Coronary artery (tissue), 2 donors: ENCODE measurements around the gene ULK3.
A peak's percentile ranks its signal among the peaks of the same experiment; 100 is the strongest.

Source experiments
- DNase-seq: peaks from one replicate; pipeline ENCODE4 v3.0.0-alpha.2; 2017; ENCODE audit warnings: low spot score
- H3K27ac ChIP-seq, 2 donors: fragments of 200-600 bp; sonication (generic); one replicate each; pipeline ENCODE4 v1.5.1; 2016 to 2019
- H3K4me3 ChIP-seq: fragments of 200-600 bp; sonication (generic); 2 replicates; pipeline ENCODE4 v1.5.1; 2016; ENCODE audit warnings: mild to moderate bottlenecking, moderate library complexity
- CTCF ChIP-seq: fragments of 200-600 bp; sonication (generic); IDR thresholded peaks from one replicate; pipeline ENCODE4 v1.5.1; 2019; ENCODE audit warnings: antibody characterized with exemption

ULK3 gene

GRCh38 chr15:74847432-74847831, 4.5 kb upstream of the ULK3 start:
- no peak for TF ChIP-seq CTCF
- H3K27ac ChIP-seq, result no peak overlapping the region
- no peak overlapping the region for H3K4me3 ChIP-seq
- no peak for DNase-seq

GRCh38 chr15:74845581-74845980, 2.6 kb upstream of the ULK3 start:
- H3K4me3 ChIP-seq, result no peak overlapping the region
- no peak overlapping the region for H3K27ac ChIP-seq
- no peak for DNase-seq
- no peak for TF ChIP-seq CTCF

GRCh38 chr15:74845208-74845568, 2.2 kb upstream of the ULK3 start:
- no peak overlapping the region for H3K27ac ChIP-seq
- no peak overlapping the region for H3K4me3 ChIP-seq
- no peak for TF ChIP-seq CTCF
- no peak for DNase-seq

- peak overlapping the region in 1 of 2 donors; percentile 92 for H3K27ac ChIP-seq
These were observed 1.6 kb upstream of the ULK3 start for GRCh38 chr15:74844319-74845207.

GRCh38 chr15:74843891-74844299, 939 bp upstream of the ULK3 start:
- no peak for DNase-seq
- Histone ChIP-seq H3K4me3 (peak overlapping the region; percentile 100), H3K27ac (peak overlapping the region in 1 of 2 donors; percentile 92)
- no peak for TF ChIP-seq CTCF

More at GRCh38 chr15:74844319-74845207, 1.6 kb upstream of the ULK3 start:
- H3K4me3 ChIP-seq, result no peak overlapping the region
- no peak for TF ChIP-seq CTCF
- DNase-seq, result no peak

GRCh38 chr15:74843445-74843828, 481 bp upstream of the ULK3 start:
- Histone ChIP-seq H3K27ac (peak overlapping the region; percentile 58 to 92), H3K4me3 (peak overlapping the region; percentile 100)
- TF ChIP-seq CTCF, result no peak
- DNase-seq, result no peak

GRCh38 chr15:74841891-74842373, 1.0 kb downstream of the ULK3 start:
- no peak for TF ChIP-seq CTCF
- H3K4me3 ChIP-seq, result peak overlapping the region; percentile 100
- peak overlapping the region in 1 of 2 donors; percentile 92 for H3K27ac ChIP-seq
- DNase-seq, result no peak
